ENCODE measurements around the gene KNSTRN. TPM values are rescaled to one million over a fixed set of nuclear protein-coding genes. Genes with fewer than 3 reads are reported as not detected.

KNSTRN gene
- total and polyA plus RNA-seq, 2 donors (not counting 3 experiments of a cell fraction or from before 2014, with no cell fraction given): 24.4 to 61.4 TPM

DNA sequence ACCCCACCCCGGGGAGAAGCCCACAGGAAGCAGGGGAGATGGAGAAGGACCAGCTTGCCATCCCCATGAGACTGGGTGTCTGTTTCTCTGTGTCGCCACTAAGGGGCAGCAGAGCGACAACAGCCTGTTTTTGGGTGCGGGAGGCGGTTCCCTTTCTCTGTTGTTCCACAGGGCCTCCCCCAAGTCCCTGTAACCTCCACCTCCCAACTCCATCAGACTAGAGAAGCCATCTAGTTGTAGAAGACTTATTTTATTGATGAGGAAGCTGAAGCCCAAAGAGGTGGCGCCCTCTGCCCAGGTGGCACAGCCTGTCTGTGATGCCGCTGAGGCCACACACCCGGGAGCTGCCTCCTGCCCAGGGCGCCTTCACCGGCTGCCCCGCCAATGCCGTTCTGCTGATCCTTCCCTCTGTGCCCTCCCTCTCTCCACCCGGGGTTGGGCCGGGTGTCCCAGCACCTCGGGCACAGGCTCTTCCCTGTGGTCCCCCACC, 37.8 kb upstream of the KNSTRN start:
- DNase-seq (ENCODE audit: low read depth, low spot score): peak; percentile 36
- POLR2A ChIA-PET: no interaction called here

More for the DNA sequence above, 37.8 kb upstream of the KNSTRN start:
- dilution Hi-C loops (cut with MboI; ENCODE audit: extremely low pct_ligation_motif_present, low sequenced_read_pairs) (no loop called here), intact Hi-C loops (cut with micrococcal nuclease) (loop anchor here (1.0 kb wide), 2 partner anchors 38 to 163 kb away; partner anchors contain the start of gene KNSTRN)
- H3K4me3 ChIP-seq (replicated peaks in 1 of 3; ENCODE audit: insufficient read depth in 1 of 3, low read depth in 1 of 3, low read length in 3 of 3): no peak overlapping the region
- H3K4me1 ChIP-seq (ENCODE audit: control insufficient read depth, extremely low read depth, insufficient read depth, low read length): peaks cover 41% of the 10 kb centered on the region
- H3K4me2 ChIP-seq (ENCODE audit: insufficient read depth, low read length): no peak overlapping the region
- H3K27me3 ChIP-seq (ENCODE audit: control insufficient read depth in 2 of 2, insufficient read depth in 2 of 2, low read length in 2 of 2): no peaks in the 10 kb centered on the region
- BruUV-seq (replicated peaks): no TSS peak
- no peaks in the 10 kb centered on the region for H4K20me1 ChIP-seq (replicated peaks; ENCODE audit: control insufficient read depth, extremely low read depth, insufficient read depth, low read length)
- H3K79me2 ChIP-seq (ENCODE audit: control insufficient read depth, insufficient read depth, low read length): peaks cover 5% of the 10 kb centered on the region
- peak overlapping the region; percentile 96 for H3K27ac ChIP-seq (ENCODE audit: insufficient read depth, low read depth, low read length)
- peak; percentile 92 for FAIRE-seq
- H3K9ac ChIP-seq (replicated peaks; ENCODE audit: extremely low read depth, insufficient read depth, low read length): no peak overlapping the region
- TF ChIP-seq CTCF (IDR thresholded peaks at IDR 0.05; ENCODE audit: extremely low read depth in 1 of 2, insufficient read depth in 1 of 2, low read depth in 1 of 2, low read length in 2 of 2): peak; percentile 74 to 88
- no peak for TF ChIP-seq JUN (IDR thresholded peaks at IDR 0.05; ENCODE audit: borderline replicate concordance, insufficient read depth, insufficient read length, low read depth)
- H3K36me3 ChIP-seq (ENCODE audit: control insufficient read depth in 2 of 2, extremely low read depth in 1 of 2, insufficient read depth in 2 of 2, low read length in 2 of 2): no peaks in the 10 kb centered on the region
- CTCF ChIA-PET: interaction anchor here (0.8 to 3.2 kb wide), 27 partner anchors 11 to 207 kb away, joined by 3 to 82 read pairs (median 7); partner anchors contain the start of genes DISP2, INAFM2, IVD and KNSTRN
- no peaks in the 10 kb centered on the region for H3K9me1 ChIP-seq (replicated peaks; ENCODE audit: control insufficient read depth, extremely low read depth, insufficient read depth, low read length)
- no peaks in the 10 kb centered on the region for H3K9me3 ChIP-seq (replicated peaks; ENCODE audit: control insufficient read depth, insufficient read depth, low read length)
- peak overlapping the region; percentile 70 for H2AFZ ChIP-seq (ENCODE audit: low read depth, low read length)
